NCI-H526 (cell line): Measurements from ENCODE around the gene TSC22D2.

Experiments
- DNase-seq, 2 experiments: peaks; one replicate each; lab custom pipeline; 2025; lab: John Stamatoyannopoulos, UW

TSC22D2 gene

DNA sequence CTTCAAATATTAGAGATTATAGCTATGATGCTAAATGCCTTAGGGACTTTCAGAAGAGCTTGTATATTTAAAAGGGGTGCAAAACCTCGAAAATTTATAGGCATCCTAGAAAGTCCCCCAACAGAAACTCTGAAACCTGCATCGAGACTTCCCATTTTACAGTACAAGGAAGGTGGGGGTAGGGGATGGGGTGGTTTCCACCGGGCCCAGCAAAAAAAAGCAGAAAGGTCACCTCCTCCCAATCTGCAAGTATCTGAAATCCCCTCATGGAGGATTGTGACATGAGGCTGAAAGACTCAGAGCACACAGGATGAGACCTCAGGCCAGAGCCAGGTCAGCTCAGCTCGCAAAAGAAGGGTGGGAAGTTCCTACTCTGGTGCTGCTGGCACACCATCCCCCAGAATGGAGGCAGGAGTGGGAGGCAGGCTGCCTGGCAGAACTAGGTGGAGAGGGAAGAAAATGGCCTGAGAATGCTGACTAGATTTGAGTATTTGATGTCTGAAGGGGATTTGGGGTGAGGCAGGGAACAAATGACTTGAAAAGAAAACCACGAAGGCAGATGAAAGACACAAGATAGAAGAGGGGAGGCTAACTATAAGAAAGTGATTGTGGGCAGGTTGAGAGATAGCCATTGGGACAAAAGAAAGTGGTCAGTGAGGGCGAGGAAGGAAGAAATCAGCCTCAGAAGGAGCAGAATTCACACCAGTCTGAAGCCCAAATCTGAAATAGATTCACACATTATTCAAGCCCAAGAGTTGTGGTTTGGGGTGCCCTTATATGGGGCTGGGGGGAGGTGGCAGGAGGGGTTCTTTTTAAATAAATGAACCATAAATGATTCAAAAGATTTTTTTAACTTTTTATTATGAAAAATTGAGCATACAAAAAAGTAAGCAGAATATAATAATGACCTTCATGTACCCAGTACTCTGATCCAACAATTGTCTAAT is 22.5 kb upstream of the TSC22D2 start:
- DNase-seq = no peak

DNA sequence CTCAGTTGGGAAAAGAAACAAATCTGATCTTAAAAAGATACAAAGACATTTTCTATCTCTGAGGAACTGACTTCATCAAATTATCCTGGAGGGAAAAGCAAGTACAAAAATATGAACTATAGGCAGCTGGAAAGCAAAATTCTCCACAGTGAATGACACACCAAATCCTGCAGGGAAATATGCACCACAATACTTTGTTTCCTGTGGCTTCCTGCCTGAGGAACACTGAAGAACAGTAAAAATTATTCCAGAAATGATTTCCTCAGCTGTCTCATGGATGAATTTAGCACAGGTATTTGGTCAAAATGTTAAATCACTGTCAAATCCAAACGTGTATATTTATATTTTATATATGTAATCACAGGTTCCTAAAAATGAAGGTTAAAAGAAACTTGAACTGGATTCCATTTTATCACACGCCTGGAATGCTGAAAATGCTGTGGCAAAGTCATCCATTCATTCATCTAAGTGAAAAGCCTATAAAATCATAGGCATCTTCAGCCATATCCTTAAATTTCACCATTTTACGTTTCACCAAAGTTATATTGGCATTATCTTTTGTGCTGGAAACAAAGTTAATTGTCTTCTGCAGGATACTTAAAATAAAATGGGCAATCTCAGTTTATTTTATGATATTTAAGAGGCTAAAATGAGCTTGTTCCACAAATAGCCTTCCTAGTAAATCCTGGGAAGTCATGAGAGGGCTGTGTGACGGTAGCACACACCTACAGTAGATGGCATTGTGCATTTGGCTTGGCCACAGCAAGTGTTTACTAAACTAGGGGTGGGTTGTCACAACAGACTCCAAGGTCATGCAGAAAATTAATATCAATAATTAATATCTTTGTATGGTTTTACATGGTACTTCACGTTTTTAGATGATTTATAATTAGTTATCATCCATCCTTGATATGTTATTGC is 19.3 kb upstream of the TSC22D2 start:
- DNase-seq = no peak

DNA sequence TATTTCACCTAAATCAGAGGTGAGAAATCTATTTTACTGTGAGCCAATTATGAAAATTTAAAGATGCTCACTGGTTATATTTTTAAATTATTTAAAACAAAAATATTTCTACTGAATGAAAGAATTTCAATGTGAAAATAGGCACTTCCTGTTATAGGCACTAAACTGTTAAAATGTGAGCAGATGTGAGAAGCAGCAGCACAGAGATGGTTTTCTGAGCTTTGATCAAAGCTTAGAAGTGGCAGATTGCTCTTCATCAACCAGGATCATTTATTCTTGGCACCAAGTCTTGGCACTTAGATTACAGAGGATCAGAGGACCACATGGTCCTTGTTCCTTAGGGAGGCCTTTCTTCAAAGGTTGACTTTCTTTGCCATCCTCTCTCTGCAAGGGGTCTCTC is 18.0 kb upstream of the TSC22D2 start:
- DNase-seq = no peak

DNA sequence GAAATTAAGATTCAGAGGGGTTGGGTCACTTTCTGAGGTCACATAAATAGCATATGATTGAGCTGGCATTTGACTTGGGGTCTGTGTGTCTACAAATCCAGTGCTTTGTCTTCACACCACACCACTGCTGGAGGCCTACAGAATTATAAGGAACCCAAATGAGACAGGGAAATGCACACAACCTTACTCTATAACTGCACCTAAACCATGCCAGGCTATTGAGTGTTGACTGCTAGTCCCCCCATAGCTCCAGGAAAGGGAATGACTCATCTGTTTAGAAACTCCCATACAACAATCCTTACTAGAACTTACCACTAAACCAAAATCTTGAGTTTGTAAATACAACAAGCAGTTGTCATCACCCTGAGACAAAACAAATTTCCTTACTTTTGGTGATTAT is 16.9 kb upstream of the TSC22D2 start:
- no peak for DNase-seq

DNA sequence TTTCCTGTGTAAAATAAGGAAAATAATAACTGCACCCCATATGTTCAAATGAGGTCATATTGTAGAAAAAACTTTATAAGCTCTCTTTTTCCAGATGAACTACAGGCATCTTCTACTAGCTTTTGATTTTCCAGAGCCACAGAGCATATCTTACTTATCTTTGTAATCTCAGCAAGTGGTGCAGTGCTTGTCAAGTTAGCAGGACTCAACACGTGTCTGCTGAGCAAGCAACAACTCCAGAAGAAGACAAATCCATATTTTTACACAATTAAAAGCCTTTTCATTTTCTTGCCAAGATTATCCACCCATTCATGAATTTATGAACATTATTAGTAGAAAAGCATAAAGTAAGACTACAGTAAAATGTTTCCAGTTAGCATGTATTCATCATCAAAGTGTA is 14.4 kb upstream of the TSC22D2 start:
- no peak for DNase-seq

DNA sequence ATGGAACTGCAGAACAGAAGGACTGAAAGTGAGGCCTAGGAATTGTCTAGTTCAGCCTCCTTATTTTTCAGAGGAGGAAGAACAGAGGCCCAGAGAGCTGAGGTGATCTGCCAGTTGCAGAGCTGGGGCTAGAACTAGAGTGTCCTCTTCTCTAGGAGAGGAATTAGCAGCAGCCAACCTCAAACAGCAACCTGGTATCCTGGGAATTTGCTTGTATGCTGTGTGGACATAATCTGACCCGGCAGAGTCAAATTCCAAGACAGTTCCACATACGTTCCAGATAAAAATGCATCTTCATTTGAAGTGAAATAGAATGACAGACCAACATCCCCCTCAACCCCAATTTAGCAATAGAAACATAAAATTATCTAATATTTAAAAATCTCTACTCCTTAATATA is 13.5 kb upstream of the TSC22D2 start:
- DNase-seq = no peak

DNA sequence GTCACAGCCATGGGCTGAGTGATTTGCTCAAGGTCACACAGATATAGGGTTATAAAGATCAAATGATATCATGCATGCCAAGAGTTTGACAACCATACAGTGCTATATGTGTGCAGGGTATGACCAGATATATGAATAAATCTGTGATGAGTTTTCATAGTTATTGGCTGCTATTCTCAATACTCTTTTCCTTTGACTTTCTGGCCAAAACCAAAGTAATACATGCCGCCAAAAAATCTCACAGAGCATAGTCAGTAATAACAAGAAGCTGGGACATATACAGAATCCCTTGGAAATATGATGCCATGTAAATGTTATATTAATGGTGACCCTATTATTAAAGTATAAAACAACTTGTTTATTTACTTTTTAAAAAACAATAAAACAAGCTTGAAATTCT is 11.6 kb upstream of the TSC22D2 start:
- no peak for DNase-seq

DNA sequence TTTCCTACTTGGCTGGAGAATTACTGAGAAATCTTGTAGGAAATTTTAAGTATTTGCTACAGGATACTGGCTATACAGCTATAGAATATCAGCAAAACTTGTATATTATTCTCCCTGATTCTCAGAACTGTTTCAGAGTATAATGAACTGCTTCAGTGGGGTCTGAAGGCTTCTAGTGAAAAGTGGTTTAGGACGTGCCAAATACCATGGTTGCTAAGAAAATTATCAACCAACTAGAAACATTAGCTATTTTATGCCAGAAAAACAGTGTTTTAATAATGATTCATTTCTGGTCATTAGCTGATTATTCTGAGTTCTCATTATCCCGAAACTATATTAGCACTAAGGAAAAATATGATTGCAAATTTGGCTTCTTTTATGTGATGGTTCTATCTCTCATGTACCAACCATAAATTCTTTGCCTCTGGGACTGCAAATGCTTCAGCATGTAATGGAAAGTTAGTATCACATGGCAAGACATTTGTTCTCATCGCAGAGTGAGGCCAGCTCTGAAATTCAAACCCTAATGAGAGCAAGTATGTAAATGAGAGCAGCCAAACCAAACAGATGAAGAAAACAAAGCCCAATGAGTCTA is 11.0 kb upstream of the TSC22D2 start:
- peak; percentile 38 to 67 for DNase-seq

DNA sequence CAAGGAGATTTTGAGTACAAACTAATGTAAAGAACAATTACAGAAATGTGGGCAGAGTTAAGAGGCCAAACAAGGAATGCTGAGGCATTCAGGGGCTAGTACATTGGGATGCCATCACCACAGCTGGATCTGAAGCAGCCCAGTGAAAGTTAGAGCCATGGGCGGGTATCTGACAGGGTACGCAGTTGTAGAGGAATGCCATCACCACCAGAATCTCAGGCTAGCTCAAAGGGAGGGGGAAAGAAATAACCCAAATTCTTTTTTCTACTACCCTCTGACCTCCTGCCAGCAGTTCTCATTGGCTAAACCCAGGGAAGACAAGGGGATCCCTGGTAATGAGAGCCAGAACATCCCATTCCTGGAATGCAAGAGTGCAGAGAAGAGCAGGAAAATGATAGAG is 9.0 kb upstream of the TSC22D2 start:
- DNase-seq = no peak

DNA sequence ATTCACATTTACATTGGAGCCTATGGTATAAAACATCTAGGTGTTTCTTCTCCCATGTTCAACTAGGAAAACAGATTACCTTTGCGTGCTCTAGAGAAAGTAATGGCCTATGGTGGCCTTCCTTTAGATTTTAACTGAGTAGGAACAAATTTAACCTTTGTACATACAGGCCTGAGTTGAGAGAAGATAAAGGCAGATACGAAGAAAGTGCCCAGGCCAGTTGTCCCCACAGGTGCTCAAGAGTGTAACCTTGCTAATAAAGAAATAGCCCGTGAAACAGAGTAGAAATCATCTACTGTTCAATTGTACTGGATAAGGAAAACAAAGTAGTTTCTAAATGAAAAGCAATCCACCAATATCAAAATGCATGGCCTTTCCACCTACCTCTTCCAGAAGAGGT is 6.8 kb upstream of the TSC22D2 start:
- no peak for DNase-seq

DNA sequence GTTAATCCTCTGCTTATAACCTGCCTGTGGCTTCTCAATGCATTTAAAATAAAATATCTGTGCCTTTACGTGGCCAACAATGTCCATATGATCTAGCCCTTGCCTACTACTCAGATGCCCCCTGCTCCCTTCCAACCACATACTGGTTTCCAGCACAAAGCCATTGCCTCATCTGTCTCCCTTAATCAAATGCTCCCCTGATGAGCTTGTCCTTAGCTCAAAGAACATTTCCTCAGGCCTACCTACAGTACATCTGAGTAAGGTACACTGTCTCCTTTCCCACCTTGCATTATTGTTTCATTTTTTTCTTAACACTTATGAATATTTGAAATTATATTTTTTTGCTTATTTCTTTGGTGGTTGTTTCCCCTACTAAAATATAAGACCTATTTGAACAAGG is 5.9 kb upstream of the TSC22D2 start:
- DNase-seq = no peak

DNA sequence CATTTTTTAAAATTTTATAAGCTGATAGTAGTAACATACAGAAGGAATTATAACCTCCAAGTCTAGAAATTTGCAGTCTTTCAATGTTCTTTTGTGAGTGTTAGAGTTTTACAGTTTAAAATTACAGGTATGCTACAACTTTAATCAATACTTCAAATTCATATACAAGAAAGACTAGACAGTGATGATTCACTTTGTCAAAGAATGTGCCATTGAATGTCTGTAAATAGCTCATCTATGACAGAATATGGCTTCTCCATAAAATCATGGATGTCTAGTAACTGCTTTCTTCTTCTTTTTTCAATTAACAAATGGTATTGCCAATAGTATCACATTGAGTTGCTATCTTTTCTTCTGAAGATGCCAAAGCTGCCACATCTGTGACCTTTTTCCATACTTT is 4.1 kb upstream of the TSC22D2 start:
- no peak for DNase-seq

DNA sequence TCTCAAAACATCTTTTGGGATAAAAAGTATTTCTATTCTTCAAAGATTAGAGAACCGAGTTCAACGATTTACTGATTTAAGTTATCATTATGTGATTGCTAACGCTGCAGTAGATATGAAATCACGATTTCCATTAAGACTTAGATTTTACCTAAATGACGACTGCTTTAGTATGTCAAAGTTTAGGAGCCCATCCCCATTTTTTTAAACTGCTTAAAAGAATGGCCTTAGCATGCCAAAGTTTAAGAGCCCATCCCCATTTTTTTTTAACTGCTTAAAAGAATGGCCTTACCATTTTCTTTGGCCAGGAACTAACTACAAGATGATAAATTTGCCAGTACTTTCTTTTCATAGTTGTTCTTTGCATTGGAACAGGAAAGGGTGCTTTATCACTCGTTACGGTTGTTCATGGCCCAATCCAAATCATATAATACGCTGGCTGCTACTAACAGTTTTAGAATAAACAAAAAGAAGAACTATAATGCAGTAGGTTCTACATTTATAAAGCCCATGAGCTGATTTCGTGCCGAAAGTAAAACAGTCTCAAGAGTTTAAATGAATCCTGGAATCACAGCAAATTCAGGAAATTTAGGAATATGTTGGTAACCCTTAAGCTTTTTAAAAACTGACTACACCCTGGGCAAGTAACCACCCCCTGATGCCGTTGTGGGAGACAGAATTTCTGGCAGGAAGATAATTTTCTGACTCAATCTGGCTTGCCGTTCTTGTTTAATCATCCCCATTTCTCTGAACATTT is 869 bp upstream of the TSC22D2 start:
- peak; percentile 57 to 63 for DNase-seq

DNA sequence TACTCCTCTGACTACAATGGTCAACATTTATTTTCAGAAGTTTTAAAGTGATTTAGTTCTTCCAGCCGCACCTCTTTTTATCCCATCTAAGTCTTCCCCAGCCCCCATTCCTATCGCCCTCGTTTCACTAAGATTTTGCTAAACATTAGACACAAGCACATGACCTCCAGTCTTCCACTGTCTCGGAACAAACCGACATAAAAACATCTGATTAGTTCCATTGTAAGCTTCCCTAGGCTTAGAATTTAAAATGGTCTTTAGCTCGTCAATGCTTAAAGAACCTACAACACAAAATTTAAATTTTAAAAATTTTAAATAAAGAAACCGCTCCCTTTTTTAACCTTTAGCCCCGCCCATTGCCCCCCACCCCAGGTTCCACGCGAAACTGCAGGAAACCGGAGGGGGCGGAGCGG is 284 bp upstream of the TSC22D2 start:
- DNase-seq = peak in 1 of 2 experiments; percentile 93

DNA sequence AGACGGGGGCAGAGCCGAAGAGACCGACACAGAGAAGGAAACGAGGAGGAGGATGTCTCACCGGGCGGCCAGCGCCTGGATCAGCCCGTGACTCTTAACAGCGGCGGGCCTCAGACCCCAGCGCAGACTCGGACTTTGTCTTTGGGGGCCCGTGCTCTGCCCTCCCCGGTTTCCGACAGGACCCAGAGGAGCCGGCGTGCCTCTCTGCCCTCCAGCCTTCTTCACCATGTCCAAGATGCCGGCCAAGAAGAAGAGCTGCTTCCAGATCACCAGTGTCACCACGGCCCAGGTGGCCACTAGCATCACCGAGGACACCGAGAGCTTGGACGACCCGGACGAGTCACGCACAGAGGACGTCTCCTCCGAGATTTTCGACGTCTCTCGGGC is 1.0 kb downstream of the TSC22D2 start:
- DNase-seq = peak; percentile 54 to 81

DNA sequence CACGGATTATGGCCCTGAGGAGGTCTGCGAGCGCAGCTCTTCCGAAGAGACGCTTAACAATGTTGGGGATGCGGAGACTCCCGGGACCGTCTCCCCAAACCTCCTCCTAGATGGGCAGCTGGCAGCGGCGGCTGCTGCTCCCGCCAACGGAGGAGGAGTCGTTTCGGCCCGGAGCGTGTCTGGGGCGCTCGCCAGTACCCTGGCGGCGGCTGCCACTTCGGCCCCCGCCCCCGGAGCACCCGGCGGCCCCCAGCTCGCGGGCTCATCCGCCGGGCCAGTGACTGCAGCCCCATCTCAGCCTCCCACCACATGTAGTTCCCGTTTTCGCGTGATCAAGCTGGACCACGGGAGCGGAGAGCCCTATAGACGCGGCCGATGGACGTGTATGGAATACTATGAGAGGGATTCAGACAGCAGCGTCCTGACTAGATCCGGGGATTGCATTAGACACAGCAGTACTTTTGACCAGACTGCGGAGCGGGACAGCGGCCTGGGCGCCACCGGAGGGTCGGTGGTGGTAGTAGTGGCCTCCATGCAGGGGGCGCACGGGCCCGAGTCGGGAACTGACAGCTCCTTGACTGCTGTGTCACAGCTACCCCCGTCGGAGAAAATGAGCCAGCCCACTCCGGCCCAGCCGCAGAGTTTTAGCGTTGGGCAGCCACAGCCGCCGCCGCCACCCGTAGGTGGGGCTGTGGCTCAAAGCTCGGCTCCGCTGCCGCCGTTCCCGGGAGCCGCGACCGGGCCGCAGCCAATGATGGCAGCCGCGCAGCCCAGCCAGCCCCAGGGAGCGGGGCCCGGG is 1.6 kb downstream of the TSC22D2 start:
- peak; percentile 71 to 91 for DNase-seq

DNA sequence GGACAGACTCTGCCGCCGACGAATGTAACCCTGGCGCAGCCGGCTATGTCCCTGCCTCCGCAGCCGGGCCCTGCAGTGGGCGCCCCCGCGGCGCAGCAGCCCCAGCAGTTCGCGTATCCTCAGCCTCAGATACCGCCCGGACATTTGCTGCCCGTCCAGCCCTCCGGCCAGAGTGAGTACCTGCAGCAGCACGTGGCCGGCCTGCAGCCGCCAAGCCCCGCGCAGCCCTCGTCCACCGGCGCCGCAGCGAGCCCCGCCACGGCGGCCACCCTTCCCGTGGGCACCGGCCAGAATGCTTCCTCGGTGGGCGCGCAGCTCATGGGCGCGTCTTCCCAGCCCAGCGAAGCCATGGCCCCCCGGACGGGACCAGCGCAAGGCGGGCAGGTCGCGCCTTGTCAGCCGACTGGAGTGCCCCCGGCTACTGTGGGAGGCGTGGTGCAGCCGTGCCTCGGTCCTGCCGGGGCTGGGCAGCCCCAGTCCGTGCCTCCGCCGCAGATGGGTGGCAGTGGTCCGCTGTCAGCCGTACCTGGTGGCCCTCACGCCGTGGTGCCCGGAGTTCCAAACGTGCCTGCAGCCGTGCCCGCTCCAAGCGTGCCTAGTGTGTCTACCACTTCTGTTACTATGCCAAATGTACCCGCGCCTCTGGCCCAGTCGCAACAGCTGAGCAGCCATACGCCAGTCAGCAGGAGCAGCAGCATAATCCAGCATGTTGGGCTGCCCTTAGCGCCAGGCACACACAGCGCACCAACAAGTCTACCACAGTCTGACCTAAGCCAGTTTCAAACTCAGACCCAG is 2.4 kb downstream of the TSC22D2 start:
- peak; percentile 43 to 74 for DNase-seq

DNA sequence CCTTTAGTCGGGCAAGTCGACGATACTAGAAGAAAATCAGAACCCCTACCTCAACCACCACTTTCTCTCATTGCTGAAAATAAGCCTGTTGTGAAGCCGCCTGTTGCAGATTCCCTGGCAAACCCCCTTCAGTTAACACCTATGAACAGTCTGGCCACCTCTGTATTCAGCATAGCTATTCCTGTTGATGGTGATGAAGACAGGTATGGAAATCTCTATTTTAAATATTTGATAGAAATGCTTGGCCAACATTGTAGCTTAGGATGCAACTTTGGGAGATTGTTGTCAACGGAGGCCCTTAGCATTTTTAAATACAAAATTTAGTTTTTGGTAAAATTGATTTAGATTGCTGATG is 3.0 kb downstream of the TSC22D2 start:
- DNase-seq = peak; percentile 42 to 71

DNA sequence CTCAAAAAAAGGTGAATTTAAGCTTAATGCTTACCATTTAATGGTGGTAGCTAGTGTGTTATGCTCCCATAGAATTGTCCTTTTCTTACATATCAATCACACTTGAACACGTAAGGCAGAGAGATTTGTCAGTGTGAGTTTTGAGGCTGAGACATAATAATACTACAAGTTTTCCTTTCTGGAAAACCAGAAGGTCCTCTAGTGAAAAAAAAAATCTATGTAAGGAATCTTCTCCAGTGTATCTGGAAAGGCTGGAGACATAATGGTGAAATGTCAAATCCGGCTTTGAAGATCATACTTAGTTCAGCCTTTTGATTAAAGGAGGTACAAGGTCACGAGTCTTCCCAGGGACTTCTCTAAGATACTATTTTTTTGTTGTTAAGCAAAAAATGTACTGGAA is 3.4 kb downstream of the TSC22D2 start:
- DNase-seq = no peak

DNA sequence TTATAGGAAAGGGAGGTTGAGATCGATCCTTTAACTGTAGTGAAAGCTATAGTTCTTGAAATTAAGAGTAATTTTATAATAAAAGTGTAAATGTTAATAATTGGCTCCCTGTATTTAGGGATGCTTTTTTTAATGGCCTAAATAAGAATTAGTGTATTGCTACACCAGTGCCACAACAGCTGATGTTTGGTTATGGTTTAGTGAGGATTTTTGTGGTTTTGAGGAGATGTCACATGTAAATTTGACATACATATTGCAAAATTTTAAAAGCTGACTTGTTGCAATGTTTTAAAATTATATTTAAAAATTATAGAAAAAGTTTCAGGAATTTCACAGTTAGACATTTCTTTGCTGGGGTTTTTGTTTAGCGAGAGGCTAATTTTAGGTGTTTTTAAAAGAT is 3.9 kb downstream of the TSC22D2 start:
- peak in 1 of 2 experiments; percentile 16 for DNase-seq
